Neural cell (in vitro differentiated cells): ENCODE data around the gene INPP5A.

Experiments
- CTCF ChIP-seq: fragments of 450-650 bp; IDR thresholded peaks from 2 replicates; pipeline ENCODE4 v1.5.1; 2014; ENCODE audit warnings: antibody characterized with exemption, mild to moderate bottlenecking, moderate library complexity; ENCODE audit not compliant: poor library complexity, severe bottlenecking
- EZH2 ChIP-seq: fragments of 200-600, 300-800 bp; shearing (Covaris generic), sonication (generic); IDR thresholded peaks from 2 replicates; pipeline ENCODE4 v1.6.1; 2014; ENCODE audit warnings: antibody characterized with exemption, low read length, borderline replicate concordance, mild to moderate bottlenecking; ENCODE audit not compliant: insufficient read depth, poor library complexity, severe bottlenecking
- MXI1 ChIP-seq: fragments of 450-650 bp; conservative IDR thresholded peaks from 2 replicates; pipeline ENCODE4 v1.6.1; 2014; ENCODE audit warnings: antibody characterized with exemption, mild to moderate bottlenecking; ENCODE audit not compliant: poor library complexity, severe bottlenecking

GRCh38 chr10:132727411-132727810 lies 189.8 kb downstream of the INPP5A start:
- TF ChIP-seq CTCF (no peak), EZH2 (no peak), MXI1 (no peak)
